Renal pelvis (tissue), 12 donors: ENCODE measurements around the gene ADCY2. TPM values are rescaled to one million over a fixed set of nuclear protein-coding genes. Genes with fewer than 3 reads are reported as not detected.

Experiments used
- DNase-seq: peaks from one replicate; pipeline ENCODE4 v3.0.0-alpha.2; 2013
- long read RNA-seq, 16 experiments: transcript quantifications; one replicate each; lab custom pipeline, GENCODE V29; 2026
- polyA plus RNA-seq, 3 donors: library from polyadenylated mRNA; unstranded; fragments of 120-200 nt; gene quantifications; one replicate each; pipeline ENCODE4 v1.2.1, GENCODE V29; 2013; ENCODE audit not compliant: insufficient read length in 3 of 3

Gene ADCY2
- 1 to 10 TPM; 3.4 to 4.0 (median 3.7) TPM for polyA plus RNA-seq
- long read RNA-seq, donor 1 = 0 reads
- long read RNA-seq, donor 2, full-length matches to known transcripts = 1 of 1 reads
- long read RNA-seq, donor 2, partial matches to known transcripts = 0 of 1 reads
- long read RNA-seq, donor 2, other reads (novel, unspliced or antisense) = 0 of 1 reads
- long read RNA-seq, donor 3 = 0 reads
- long read RNA-seq, donor 4, full-length matches to known transcripts = 1 of 1 reads
- long read RNA-seq, donor 4, partial matches to known transcripts = 0 of 1 reads
- long read RNA-seq, donor 4, other reads (novel, unspliced or antisense) = 0 of 1 reads
- long read RNA-seq, donor 5 = 0 reads
- long read RNA-seq, donor 6 = 0 reads
- long read RNA-seq, donor 7 = 0 reads
- long read RNA-seq, donor 8 = 0 reads
- long read RNA-seq, donor 9, full-length matches to known transcripts = 1 of 1 reads
- long read RNA-seq, donor 9, partial matches to known transcripts = 0 of 1 reads
- long read RNA-seq, donor 9, other reads (novel, unspliced or antisense) = 0 of 1 reads
- long read RNA-seq, donor 10 = 0 reads
- long read RNA-seq, donor 11 = 0 reads
- long read RNA-seq, donor 12, full-length matches to known transcripts = 1 of 1 reads
- long read RNA-seq, donor 12, partial matches to known transcripts = 0 of 1 reads
- long read RNA-seq, donor 12, other reads (novel, unspliced or antisense) = 0 of 1 reads
- long read RNA-seq, donor 13 = 0 reads
- long read RNA-seq, donor 14, full-length matches to known transcripts = 2 of 2 reads
- long read RNA-seq, donor 14, partial matches to known transcripts = 0 of 2 reads
- long read RNA-seq, donor 14, other reads (novel, unspliced or antisense) = 0 of 2 reads
- long read RNA-seq, donor 15 = 0 reads
- long read RNA-seq, donor 16 = 0 reads

DNA sequence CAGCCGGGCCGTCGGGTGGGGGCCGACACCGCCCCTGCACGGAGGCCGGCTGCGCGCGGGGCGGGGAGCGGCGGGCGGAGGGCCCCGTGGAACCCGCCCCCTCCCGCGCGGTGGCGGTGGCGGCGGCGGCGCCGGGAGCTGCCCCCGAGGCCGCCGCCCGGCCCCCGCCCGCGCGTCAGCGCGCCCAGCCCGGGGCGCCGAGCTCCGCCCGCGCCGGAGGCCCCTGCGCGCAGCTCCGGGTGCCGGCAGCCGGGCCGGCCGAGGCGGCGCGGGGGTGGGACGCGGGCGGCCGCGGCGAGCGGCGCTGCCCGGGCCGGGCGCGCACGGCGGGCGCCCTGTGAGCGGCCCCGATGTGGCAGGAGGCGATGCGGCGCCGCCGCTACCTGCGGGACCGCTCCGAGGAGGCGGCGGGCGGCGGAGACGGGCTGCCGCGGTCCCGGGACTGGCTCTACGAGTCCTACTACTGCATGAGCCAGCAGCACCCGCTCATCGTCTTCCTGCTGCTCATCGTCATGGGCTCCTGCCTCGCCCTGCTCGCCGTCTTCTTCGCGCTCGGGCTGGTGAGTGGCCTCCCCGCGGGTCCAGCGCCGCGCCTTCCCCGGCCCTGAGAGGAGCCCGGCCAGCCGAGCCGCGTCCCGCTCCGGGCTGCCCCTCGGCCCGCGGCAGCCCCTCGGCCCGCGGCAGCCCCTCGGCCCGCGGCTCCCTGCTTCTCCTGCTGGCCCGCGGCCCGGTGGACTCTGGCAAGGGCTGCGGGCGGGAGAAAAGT is at the start of gene ADCY2:
TSS of gene ADCY2 (plus strand) at position 192 of the 766 bp plus-strand sequence. CDS start at position 351, 159 bp downstream.
- no peak for DNase-seq

- no peak for DNase-seq
Measured at GRCh38 chr5:7347377-7347776, 48.6 kb upstream of the ADCY2 start.

DNA sequence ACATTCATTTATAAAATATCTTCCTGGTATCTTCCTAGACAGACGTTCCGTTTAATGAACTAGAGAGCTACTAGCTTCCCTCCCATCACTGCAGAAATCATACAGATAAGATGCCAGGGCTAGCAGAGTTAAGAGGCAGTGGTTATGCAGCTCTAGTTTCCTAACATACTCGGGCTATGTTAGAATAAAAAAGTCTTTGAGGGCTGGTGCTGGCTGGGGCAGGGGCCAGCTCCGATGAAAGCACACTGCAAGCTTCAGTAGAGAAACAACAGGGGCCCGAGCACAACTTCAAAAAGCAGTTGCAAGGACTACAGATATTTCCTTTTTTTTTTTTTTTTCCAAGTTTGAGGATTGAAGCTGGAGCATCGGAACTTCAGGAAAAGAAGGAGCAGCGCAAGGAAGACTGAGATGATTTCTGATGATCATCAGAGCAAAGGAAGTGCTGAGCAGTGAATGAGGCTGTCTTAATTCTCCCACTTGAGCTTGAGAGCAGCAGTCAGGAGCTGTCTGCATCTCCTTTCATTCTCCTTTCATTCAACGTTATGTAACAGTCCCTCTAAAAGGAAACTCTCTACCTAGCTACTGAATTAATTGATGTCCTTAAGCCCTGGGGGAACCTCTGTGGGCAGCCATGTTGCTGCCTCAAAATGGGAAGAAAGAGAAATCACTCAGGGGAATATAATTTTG is 47.6 kb upstream of the ADCY2 start:
- DNase-seq = no peak

DNA sequence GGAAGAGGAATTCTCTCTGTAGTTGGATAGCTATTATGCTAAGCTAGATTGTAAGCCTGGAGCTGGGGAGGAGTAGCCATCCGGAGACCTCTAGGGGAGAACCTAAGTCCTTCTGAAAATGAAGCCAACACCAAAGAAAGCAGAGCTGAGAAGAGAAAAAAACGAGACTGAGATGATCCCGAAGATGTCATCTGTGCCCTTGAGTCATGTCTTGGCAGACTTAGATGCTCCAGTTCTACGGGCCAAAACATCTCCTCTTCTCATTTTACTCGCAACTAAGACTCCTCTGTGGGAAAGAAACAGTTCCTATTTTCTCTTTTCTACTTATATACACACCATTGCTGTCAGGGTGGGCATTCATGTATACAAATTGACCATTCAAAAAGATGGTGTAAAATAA is 34.3 kb upstream of the ADCY2 start:
- DNase-seq = no peak

DNA sequence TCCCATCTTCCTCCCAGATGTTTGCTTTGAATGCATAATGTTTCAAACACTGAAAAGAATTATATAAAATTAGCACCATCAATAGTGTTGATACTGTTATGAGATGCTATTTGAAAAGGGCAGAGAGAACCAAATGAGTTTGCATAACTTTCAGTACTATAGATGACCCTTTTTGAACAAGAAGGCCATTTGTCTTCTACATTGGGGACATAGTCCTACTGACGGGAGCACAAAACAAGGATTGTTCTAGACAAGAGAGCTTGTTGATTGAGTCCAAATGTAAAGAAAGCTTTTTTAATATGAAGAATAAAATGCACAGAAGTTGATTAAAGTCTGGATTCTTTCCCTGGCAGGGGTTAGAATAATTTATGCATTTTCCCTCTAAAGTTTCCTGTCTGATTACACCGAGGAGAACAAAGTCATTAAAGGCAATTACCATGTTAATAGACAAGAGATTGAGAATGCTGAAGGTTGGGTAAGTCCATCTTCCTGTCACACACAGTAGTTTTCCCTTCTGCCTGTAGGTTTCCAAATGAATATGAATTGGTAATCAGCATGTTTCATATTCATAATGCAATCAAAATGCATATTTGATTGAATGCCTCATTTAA is 32.8 kb upstream of the ADCY2 start:
- no peak for DNase-seq

DNA sequence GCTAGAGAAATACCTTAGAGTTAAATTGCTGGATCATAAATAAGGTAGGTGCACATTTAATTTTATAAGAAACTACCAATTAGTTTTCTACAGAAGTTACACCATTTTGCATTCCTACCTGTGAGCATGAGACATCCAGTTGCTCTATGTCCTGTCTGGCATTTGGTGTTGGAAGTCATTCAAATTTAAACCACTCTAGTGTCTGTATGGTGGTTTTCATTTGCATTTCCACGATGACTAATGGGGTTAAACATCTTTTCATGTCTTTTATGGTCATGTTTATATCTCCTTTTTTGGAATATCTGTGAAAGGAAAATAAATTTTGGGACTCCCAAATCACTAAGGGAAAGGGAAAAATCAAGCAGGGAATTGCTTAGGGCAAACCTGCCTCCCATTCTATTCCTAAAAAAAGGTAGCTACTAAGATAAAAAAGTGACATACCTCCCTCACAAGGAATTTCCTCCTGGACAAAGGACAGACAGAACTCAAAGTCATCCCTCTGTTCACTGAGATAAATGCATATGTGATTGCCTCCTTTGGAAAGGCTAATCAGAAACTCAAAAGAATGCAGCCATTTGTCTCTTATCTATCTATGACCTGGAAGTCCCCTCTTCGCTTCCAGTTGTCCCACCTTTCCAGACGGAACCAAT is 31.6 kb upstream of the ADCY2 start:
- DNase-seq = no peak

- no peak for DNase-seq
Measured at GRCh38 chr5:7367780-7368179, 28.2 kb upstream of the ADCY2 start.

DNA sequence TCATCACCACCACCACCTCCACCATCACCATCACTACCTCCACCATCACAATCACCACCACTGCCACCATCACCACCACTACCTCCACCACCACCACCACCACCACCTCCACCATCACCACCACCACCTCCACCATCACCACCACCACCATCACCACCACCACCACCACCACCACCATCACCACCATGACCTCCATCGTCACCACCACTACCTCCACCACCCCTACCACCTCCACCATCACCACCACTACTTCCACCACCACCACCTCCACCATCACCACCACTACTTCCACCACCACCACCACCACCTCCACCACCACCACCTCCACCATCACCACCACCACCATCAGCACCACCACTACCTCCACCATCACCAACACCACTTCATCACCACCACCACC is 23.5 kb upstream of the ADCY2 start:
- no peak for DNase-seq

DNA sequence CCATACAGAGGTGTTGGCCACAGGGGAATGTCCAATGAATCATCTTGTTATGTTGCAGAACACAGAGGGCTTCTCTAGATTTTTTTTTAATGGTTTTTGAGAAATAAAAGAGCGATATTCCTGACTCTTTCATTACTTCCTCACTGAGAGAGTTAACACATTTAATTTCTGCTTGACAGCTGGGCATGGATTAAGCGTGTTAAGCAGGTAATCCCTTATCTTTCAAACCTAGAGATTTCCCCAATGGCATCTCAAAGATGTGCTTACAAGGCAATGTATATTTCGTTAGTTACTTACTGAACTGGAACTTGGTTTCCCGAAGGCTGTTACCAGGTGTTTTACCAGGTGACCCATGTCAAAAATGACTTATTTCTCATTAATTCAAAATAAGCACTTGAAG is 21.8 kb upstream of the ADCY2 start:
- DNase-seq = no peak

- DNase-seq = no peak
Measured at GRCh38 chr5:7375457-7375856, 20.5 kb upstream of the ADCY2 start.

- DNase-seq = no peak
Measured at GRCh38 chr5:7376871-7377270, 19.1 kb upstream of the ADCY2 start.

- no peak for DNase-seq
Measured at GRCh38 chr5:7377761-7378160, 18.2 kb upstream of the ADCY2 start.

GRCh38 chr5:7382588-7382987 is 13.3 kb upstream of the ADCY2 start:
- DNase-seq = no peak

DNA sequence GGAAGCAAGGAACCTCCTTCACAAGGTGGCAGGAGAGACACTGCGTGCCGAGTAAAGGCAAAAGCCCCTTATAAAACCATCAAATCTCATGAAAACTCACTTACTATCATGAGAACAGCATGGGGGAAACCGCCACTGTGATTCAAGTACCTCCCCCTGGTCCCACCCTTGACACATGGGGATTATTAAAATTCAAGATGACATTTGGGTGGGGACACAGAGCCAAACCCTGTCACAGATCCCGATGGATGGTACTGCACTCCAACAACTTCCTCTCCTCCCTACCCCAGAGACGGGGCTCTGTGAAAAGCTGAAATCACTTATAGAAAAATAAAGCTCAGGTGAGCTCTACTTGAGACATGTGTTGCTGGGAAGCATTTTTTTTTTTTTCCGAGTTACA is 10.3 kb upstream of the ADCY2 start:
- no peak for DNase-seq

DNA sequence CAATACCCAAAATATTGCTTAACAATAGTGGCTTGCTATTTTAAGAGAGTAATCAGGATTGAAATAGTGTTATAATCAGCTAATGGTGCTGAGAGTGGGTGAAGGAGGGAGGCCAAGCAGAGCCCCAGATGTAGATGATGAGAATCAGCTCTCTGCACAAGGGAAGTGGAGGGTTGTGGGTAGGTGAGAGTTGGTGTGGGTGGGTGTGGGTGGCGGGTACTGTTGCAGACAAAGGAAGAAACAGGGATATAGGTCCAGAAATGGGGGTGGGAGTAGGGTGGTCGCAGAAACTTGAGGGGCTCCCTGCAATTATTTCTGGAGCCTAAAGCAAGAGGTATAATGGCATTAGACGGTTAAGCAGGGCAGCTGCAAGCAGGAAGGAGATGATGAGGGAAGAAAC is 7.4 kb upstream of the ADCY2 start:
- no peak for DNase-seq

- DNase-seq = no peak
Measured at GRCh38 chr5:7391215-7391614, 4.7 kb upstream of the ADCY2 start.

GRCh38 chr5:7391814-7392692 is 3.9 kb upstream of the ADCY2 start:
- DNase-seq = no peak

- DNase-seq = no peak
Measured at GRCh38 chr5:7392693-7393024, 3.3 kb upstream of the ADCY2 start.

DNA sequence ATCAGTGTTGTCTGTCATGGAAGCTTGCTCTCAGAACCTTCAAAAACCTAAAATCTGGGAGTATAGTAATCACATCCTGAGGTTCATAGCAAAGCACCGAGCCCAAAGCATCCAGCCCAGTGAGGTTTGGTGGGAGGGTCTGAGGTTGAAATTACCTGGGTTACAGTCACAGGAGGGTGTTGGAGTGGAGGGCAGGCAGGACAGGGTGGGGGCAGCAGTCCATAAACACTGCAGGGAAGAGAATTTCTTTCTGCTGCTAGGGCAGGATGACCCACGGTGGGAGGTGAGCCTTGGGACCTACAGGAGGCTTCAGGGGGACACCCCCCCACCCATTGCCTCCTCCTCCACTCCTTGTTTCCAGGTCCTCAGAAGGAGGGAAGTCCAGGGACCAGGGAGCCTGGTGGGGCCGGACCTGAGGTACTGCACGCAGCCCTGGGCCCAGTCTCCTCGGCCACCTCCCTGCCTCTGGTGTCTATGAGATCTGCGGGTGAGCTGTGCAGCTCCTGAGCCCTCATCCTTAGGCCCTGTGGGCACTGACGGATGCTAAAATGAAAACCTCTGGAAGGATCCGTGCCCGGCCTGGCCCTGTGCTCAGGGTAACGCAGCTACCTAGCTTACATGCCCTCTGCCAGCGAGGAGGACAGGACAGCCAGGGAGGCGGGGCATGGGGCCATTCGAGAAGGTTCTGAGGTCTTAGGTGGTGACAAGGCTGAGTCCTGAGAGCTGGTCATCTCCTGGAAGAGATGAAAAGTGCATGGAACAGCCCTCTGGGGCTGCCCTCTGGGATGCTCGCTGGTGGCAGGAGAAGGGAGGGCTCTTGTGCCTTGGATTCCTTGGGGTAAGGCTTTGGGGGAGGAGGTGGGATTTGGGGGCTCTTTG is 1.8 kb upstream of the ADCY2 start:
- no peak for DNase-seq
